ENCODE data around the gene THBS4.

Gene THBS4

GRCh38 chr5:79990598-79991507 is 44.3 kb upstream of the THBS4 start, which contains the start of gene MTX3:
TSS of gene MTX3 (minus strand) at chr5:79991262. CDS start at chr5:79991238, 24 bp downstream.
- peak; percentile 98 for ATAC-seq
- peak; percentile 81; the same call in 1 of the 2 replicates for TF ChIP-seq SNAI2 (CRISPR knock-in tag; IDR thresholded peaks at IDR 0.05)
- 0 out of 2 replicates have a peak, but pooled peaks have one; percentile 6 for TF ChIP-seq ZNF70 (CRISPR knock-in tag; IDR thresholded peaks at IDR 0.05)
- TF ChIP-seq ZFP3 (CRISPR knock-in tag; IDR thresholded peaks at IDR 0.05) = peak; percentile 11; the same call in 1 of the 2 replicates
- TF ChIP-seq TOX (CRISPR knock-in tag; IDR thresholded peaks at IDR 0.05; ENCODE audit: borderline replicate concordance) = 0 out of 2 replicates have a peak, but pooled peaks have one; percentile 43
- peak; percentile 69; the same call in 1 of the 2 replicates for TF ChIP-seq TSHZ2 (CRISPR knock-in tag; IDR thresholded peaks at IDR 0.05)
- TF ChIP-seq OSR1 (CRISPR knock-in tag; IDR thresholded peaks at IDR 0.05) = no peak
- 0 out of 2 replicates have a peak, but pooled peaks have one; percentile 23 for TF ChIP-seq ISL1 (CRISPR knock-in tag; IDR thresholded peaks at IDR 0.05)
- TF ChIP-seq ZC3H10 (CRISPR knock-in tag; IDR thresholded peaks at IDR 0.05) = no peak

DNA sequence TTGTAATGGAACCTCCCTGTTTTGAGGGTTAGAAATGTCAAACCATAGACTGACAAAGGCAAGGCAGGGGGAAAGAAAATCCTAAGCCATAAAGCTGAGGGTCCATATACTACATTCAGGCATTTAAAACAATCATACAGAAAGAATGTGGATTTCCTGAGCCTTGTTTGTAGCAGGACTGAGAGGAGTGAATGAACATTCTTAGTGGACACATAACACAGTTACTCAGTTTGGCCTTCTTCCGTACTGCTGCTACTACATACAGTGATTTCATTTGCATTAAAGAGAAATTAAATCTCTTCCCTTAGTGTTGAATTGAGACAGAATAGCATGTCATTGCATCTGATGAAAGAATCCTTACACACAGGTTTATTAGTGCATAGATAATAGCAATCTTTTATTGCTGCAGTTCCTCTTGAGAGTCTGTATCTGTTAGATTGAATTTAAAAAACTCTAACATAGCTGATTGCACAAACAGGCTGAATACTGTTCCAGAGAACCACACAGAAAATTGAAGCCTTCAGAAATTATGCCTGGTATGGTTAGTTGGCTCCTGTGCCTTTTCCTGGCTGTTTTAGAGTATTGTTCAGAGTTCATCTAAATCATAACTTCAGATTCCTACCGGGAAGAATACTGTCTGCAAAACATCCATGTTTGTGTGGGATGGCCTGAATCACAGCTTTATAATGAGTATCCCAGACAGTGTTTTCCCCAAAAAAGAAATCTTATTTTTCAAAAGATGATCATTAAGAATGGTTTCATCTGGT is 42.1 kb upstream of the THBS4 start:
- TF ChIP-seq ZNF8 (CRISPR knock-in tag; IDR thresholded peaks at IDR 0.05) = no peak
- no peak for TF ChIP-seq TCF4 (CRISPR knock-in tag; IDR thresholded peaks at IDR 0.05; ENCODE audit: borderline replicate concordance)
- TF ChIP-seq PPARA (CRISPR knock-in tag; IDR thresholded peaks at IDR 0.05; ENCODE audit: borderline replicate concordance) = no peak
- TF ChIP-seq CSDC2 (CRISPR knock-in tag; IDR thresholded peaks at IDR 0.05) = no peak
- TF ChIP-seq RARB (CRISPR knock-in tag; IDR thresholded peaks at IDR 0.05) = no peak
- TF ChIP-seq POU6F1 (CRISPR knock-in tag; IDR thresholded peaks at IDR 0.05; ENCODE audit: borderline replicate concordance, low read depth) = no peak
- TF ChIP-seq ZFP3 (CRISPR knock-in tag; IDR thresholded peaks at IDR 0.05) = no peak
- no peak for TF ChIP-seq ARNTL (CRISPR knock-in tag; IDR thresholded peaks at IDR 0.05; ENCODE audit: borderline replicate concordance, low read depth)
- TF ChIP-seq, protein P1, sequence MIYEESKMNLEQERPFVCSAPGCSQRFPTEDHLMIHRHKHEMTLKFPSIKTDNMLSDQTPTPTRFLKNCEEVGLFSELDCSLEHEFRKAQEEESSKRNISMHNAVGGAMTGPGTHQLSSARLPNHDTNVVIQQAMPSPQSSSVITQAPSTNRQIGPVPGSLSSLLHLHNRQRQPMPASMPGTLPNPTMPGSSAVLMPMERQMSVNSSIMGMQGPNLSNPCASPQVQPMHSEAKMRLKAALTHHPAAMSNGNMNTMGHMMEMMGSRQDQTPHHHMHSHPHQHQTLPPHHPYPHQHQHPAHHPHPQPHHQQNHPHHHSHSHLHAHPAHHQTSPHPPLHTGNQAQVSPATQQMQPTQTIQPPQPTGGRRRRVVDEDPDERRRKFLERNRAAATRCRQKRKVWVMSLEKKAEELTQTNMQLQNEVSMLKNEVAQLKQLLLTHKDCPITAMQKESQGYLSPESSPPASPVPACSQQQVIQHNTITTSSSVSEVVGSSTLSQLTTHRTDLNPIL (CRISPR knock-in tag; IDR thresholded peaks at IDR 0.05; ENCODE audit: low read depth) = no peak
- no peak for TF ChIP-seq ZC3H10 (CRISPR knock-in tag; IDR thresholded peaks at IDR 0.05)
- TF ChIP-seq, protein P2, sequence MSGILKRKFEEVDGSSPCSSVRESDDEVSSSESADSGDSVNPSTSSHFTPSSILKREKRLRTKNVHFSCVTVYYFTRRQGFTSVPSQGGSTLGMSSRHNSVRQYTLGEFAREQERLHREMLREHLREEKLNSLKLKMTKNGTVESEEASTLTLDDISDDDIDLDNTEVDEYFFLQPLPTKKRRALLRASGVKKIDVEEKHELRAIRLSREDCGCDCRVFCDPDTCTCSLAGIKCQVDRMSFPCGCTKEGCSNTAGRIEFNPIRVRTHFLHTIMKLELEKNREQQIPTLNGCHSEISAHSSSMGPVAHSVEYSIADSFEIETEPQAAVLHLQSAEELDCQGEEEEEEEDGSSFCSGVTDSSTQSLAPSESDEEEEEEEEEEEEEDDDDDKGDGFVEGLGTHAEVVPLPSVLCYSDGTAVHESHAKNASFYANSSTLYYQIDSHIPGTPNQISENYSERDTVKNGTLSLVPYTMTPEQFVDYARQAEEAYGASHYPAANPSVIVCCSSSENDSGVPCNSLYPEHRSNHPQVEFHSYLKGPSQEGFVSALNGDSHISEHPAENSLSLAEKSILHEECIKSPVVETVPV (CRISPR knock-in tag; IDR thresholded peaks at IDR 0.05) = no peak
- no peak for TF ChIP-seq TOX (CRISPR knock-in tag; IDR thresholded peaks at IDR 0.05; ENCODE audit: borderline replicate concordance)
- no peak for TF ChIP-seq SNAI2 (CRISPR knock-in tag; IDR thresholded peaks at IDR 0.05)
- no peak for TF ChIP-seq TSHZ2 (CRISPR knock-in tag; IDR thresholded peaks at IDR 0.05)
- TF ChIP-seq ZNF70 (CRISPR knock-in tag; IDR thresholded peaks at IDR 0.05) = no peak
- no peak for TF ChIP-seq OSR1 (CRISPR knock-in tag; IDR thresholded peaks at IDR 0.05)
- TF ChIP-seq, protein P3, sequence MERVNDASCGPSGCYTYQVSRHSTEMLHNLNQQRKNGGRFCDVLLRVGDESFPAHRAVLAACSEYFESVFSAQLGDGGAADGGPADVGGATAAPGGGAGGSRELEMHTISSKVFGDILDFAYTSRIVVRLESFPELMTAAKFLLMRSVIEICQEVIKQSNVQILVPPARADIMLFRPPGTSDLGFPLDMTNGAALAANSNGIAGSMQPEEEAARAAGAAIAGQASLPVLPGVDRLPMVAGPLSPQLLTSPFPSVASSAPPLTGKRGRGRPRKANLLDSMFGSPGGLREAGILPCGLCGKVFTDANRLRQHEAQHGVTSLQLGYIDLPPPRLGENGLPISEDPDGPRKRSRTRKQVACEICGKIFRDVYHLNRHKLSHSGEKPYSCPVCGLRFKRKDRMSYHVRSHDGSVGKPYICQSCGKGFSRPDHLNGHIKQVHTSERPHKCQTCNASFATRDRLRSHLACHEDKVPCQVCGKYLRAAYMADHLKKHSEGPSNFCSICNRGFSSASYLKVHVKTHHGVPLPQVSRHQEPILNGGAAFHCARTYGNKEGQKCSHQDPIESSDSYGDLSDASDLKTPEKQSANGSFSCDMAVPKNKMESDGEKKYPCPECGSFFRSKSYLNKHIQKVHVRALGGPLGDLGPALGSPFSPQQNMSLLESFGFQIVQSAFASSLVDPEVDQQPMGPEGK (CRISPR knock-in tag; IDR thresholded peaks at IDR 0.05; ENCODE audit: borderline replicate concordance) = no peak
- TF ChIP-seq ESRRG (CRISPR knock-in tag; IDR thresholded peaks at IDR 0.05) = no peak
- no peak for TF ChIP-seq ZFP30 (CRISPR knock-in tag; IDR thresholded peaks at IDR 0.05)
- TF ChIP-seq BACH2 (CRISPR knock-in tag; IDR thresholded peaks at IDR 0.05; ENCODE audit: borderline replicate concordance) = no peak
- no peak for ATAC-seq

Measured in SK-N-SH treated with all-trans-retinoic acid at 6 μM for 48 hours (cell line).